ENCODE data around the gene RAB11FIP4.

RAB11FIP4 gene

GRCh38 chr17:31532526-31532925 is 141.1 kb downstream of the RAB11FIP4 start:
- H3K27ac ChIP-seq: no peak overlapping the region
- no peak for TF ChIP-seq CTCF (IDR thresholded peaks at IDR 0.05)
- no peak for TF ChIP-seq ZFX (IDR thresholded peaks at IDR 0.05; ENCODE audit: borderline replicate concordance)

- TF ChIP-seq ZFX (IDR thresholded peaks at IDR 0.05; ENCODE audit: borderline replicate concordance) (no peak), CTCF (IDR thresholded peaks at IDR 0.05) (peak; percentile 35)
- no peak overlapping the region for H3K27ac ChIP-seq
These were observed 142.2 kb downstream of the RAB11FIP4 start for GRCh38 chr17:31533546-31534155.

- H3K27ac ChIP-seq: no peak overlapping the region
- TF ChIP-seq CTCF (IDR thresholded peaks at IDR 0.05) (no peak), ZFX (IDR thresholded peaks at IDR 0.05; ENCODE audit: borderline replicate concordance) (no peak)
These were observed 142.9 kb downstream of the RAB11FIP4 start for GRCh38 chr17:31534223-31534888.

GRCh38 chr17:31535581-31535981 is 144.1 kb downstream of the RAB11FIP4 start:
- H3K27ac ChIP-seq: no peak overlapping the region
- TF ChIP-seq ZFX (IDR thresholded peaks at IDR 0.05; ENCODE audit: borderline replicate concordance) (no peak), CTCF (IDR thresholded peaks at IDR 0.05) (no peak)

- TF ChIP-seq ZFX (IDR thresholded peaks at IDR 0.05; ENCODE audit: borderline replicate concordance) (no peak), CTCF (IDR thresholded peaks at IDR 0.05) (no peak)
- no peak overlapping the region for H3K27ac ChIP-seq
These were observed 145.0 kb downstream of the RAB11FIP4 start for GRCh38 chr17:31536451-31536850.

- H3K27ac ChIP-seq: no peak overlapping the region
- TF ChIP-seq CTCF (IDR thresholded peaks at IDR 0.05): no peak
- no peak for TF ChIP-seq ZFX (IDR thresholded peaks at IDR 0.05; ENCODE audit: borderline replicate concordance)
These were observed 146.1 kb downstream of the RAB11FIP4 start for GRCh38 chr17:31537565-31538011.

GRCh38 chr17:31538080-31538762 is 146.7 kb downstream of the RAB11FIP4 start:
- TF ChIP-seq ZFX (IDR thresholded peaks at IDR 0.05; ENCODE audit: borderline replicate concordance) (no peak), CTCF (IDR thresholded peaks at IDR 0.05) (no peak)
- H3K27ac ChIP-seq: no peak overlapping the region

Data from 22Rv1 (cell line).